ENCODE results near the gene UBE4A. TPM values are rescaled to one million over a fixed set of nuclear protein-coding genes. Genes with fewer than 3 reads are reported as not detected.

Gene UBE4A
- total and polyA plus RNA-seq, 9 of the 15 experiments (the other 6 are each of a cell fraction or from before 2014, with no cell fraction given), result 13.5 to 45.2 (median 26.8) TPM

DNA sequence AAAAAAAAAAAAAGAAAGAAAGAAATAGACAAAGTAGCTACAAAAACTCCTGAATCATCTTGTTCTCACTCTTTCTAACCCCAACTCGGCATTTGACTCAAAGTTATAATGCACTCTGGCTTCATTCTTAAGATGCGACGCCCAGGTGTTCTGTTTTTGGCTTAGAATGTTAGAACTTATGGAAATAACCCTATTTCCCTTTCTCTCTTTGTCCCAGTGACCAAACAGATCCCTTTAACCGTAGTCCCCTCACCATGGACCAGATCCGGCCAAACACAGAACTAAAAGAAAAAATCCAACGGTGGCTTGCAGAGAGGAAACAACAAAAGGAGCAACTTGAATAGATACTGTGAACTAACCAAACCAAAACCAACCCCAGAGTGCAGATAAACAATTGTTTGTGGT lies 36.7 kb downstream of the UBE4A start (continued):
- TF ChIP-seq, protein P1, sequence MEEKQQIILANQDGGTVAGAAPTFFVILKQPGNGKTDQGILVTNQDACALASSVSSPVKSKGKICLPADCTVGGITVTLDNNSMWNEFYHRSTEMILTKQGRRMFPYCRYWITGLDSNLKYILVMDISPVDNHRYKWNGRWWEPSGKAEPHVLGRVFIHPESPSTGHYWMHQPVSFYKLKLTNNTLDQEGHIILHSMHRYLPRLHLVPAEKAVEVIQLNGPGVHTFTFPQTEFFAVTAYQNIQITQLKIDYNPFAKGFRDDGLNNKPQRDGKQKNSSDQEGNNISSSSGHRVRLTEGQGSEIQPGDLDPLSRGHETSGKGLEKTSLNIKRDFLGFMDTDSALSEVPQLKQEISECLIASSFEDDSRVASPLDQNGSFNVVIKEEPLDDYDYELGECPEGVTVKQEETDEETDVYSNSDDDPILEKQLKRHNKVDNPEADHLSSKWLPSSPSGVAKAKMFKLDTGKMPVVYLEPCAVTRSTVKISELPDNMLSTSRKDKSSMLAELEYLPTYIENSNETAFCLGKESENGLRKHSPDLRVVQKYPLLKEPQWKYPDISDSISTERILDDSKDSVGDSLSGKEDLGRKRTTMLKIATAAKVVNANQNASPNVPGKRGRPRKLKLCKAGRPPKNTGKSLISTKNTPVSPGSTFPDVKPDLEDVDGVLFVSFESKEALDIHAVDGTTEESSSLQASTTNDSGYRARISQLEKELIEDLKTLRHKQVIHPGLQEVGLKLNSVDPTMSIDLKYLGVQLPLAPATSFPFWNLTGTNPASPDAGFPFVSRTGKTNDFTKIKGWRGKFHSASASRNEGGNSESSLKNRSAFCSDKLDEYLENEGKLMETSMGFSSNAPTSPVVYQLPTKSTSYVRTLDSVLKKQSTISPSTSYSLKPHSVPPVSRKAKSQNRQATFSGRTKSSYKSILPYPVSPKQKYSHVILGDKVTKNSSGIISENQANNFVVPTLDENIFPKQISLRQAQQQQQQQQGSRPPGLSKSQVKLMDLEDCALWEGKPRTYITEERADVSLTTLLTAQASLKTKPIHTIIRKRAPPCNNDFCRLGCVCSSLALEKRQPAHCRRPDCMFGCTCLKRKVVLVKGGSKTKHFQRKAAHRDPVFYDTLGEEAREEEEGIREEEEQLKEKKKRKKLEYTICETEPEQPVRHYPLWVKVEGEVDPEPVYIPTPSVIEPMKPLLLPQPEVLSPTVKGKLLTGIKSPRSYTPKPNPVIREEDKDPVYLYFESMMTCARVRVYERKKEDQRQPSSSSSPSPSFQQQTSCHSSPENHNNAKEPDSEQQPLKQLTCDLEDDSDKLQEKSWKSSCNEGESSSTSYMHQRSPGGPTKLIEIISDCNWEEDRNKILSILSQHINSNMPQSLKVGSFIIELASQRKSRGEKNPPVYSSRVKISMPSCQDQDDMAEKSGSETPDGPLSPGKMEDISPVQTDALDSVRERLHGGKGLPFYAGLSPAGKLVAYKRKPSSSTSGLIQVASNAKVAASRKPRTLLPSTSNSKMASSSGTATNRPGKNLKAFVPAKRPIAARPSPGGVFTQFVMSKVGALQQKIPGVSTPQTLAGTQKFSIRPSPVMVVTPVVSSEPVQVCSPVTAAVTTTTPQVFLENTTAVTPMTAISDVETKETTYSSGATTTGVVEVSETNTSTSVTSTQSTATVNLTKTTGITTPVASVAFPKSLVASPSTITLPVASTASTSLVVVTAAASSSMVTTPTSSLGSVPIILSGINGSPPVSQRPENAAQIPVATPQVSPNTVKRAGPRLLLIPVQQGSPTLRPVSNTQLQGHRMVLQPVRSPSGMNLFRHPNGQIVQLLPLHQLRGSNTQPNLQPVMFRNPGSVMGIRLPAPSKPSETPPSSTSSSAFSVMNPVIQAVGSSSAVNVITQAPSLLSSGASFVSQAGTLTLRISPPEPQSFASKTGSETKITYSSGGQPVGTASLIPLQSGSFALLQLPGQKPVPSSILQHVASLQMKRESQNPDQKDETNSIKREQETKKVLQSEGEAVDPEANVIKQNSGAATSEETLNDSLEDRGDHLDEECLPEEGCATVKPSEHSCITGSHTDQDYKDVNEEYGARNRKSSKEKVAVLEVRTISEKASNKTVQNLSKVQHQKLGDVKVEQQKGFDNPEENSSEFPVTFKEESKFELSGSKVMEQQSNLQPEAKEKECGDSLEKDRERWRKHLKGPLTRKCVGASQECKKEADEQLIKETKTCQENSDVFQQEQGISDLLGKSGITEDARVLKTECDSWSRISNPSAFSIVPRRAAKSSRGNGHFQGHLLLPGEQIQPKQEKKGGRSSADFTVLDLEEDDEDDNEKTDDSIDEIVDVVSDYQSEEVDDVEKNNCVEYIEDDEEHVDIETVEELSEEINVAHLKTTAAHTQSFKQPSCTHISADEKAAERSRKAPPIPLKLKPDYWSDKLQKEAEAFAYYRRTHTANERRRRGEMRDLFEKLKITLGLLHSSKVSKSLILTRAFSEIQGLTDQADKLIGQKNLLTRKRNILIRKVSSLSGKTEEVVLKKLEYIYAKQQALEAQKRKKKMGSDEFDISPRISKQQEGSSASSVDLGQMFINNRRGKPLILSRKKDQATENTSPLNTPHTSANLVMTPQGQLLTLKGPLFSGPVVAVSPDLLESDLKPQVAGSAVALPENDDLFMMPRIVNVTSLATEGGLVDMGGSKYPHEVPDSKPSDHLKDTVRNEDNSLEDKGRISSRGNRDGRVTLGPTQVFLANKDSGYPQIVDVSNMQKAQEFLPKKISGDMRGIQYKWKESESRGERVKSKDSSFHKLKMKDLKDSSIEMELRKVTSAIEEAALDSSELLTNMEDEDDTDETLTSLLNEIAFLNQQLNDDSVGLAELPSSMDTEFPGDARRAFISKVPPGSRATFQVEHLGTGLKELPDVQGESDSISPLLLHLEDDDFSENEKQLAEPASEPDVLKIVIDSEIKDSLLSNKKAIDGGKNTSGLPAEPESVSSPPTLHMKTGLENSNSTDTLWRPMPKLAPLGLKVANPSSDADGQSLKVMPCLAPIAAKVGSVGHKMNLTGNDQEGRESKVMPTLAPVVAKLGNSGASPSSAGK (IDR thresholded peaks at IDR 0.05), result no peak
- TF ChIP-seq, protein P2, sequence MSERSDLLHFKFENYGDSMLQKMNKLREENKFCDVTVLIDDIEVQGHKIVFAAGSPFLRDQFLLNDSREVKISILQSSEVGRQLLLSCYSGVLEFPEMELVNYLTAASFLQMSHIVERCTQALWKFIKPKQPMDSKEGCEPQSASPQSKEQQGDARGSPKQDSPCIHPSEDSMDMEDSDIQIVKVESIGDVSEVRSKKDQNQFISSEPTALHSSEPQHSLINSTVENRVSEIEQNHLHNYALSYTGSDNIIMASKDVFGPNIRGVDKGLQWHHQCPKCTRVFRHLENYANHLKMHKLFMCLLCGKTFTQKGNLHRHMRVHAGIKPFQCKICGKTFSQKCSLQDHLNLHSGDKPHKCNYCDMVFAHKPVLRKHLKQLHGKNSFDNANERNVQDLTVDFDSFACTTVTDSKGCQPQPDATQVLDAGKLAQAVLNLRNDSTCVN (CRISPR knock-in tag; IDR thresholded peaks at IDR 0.05), result no peak
- no peak for TF ChIP-seq ATF1 (CRISPR knock-in tag; IDR thresholded peaks at IDR 0.05)
- no peak for TF ChIP-seq ATF1 (tag; IDR thresholded peaks at IDR 0.05)
- TF ChIP-seq, protein P3, sequence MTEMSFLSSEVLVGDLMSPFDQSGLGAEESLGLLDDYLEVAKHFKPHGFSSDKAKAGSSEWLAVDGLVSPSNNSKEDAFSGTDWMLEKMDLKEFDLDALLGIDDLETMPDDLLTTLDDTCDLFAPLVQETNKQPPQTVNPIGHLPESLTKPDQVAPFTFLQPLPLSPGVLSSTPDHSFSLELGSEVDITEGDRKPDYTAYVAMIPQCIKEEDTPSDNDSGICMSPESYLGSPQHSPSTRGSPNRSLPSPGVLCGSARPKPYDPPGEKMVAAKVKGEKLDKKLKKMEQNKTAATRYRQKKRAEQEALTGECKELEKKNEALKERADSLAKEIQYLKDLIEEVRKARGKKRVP (CRISPR knock-in tag; IDR thresholded peaks at IDR 0.05), result no peak
- TF ChIP-seq, protein P4, sequence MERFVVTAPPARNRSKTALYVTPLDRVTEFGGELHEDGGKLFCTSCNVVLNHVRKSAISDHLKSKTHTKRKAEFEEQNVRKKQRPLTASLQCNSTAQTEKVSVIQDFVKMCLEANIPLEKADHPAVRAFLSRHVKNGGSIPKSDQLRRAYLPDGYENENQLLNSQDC (CRISPR knock-in tag; IDR thresholded peaks at IDR 0.05), result no peak
- TF ChIP-seq, protein P5, sequence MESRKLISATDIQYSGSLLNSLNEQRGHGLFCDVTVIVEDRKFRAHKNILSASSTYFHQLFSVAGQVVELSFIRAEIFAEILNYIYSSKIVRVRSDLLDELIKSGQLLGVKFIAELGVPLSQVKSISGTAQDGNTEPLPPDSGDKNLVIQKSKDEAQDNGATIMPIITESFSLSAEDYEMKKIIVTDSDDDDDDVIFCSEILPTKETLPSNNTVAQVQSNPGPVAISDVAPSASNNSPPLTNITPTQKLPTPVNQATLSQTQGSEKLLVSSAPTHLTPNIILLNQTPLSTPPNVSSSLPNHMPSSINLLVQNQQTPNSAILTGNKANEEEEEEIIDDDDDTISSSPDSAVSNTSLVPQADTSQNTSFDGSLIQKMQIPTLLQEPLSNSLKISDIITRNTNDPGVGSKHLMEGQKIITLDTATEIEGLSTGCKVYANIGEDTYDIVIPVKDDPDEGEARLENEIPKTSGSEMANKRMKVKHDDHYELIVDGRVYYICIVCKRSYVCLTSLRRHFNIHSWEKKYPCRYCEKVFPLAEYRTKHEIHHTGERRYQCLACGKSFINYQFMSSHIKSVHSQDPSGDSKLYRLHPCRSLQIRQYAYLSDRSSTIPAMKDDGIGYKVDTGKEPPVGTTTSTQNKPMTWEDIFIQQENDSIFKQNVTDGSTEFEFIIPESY (CRISPR knock-in tag; IDR thresholded peaks at IDR 0.05), result no peak
- TF ChIP-seq ASH1L (IDR thresholded peaks at IDR 0.05; ENCODE audit: borderline replicate concordance, low read depth, partially characterized antibody), result no peak

All from K562 (cell line).